Kidney epithelial cell (primary cell): ENCODE results near the gene DUSP3. TPM values are rescaled to one million over a fixed set of nuclear protein-coding genes. Genes with fewer than 3 reads are reported as not detected.

Source experiments
- DNase-seq: peaks from one replicate; pipeline ENCODE4 v3.0.0-alpha.2; 2010; ENCODE audit warnings: low read depth
- H3K27me3 ChIP-seq: 2 replicates; pipeline ENCODE4 v1.6.0; 2011; ENCODE audit warnings: low read length; ENCODE audit not compliant: control insufficient read depth, insufficient read depth
- H3K36me3 ChIP-seq: 2 replicates; pipeline ENCODE4 v1.5.1; 2011; ENCODE audit warnings: low read length; ENCODE audit not compliant: control insufficient read depth, insufficient read depth
- H3K4me3 ChIP-seq: 2 replicates; pipeline ENCODE4 v1.5.1; 2011; ENCODE audit warnings: low read depth, mild to moderate bottlenecking, control low read depth, low read length
- total RNA-seq: library from RNA; depleted of rRNA; stranded (reverse); fragments of >200 nt; gene quantifications from 2 replicates; pipeline ENCODE4 v1.2.3, GENCODE V29; 2015
- TF ChIP-seq, protein P1 (sequence below): IDR thresholded peaks from 2 replicates; pipeline ENCODE4 v1.5.1; 2011; ENCODE audit warnings: mild to moderate bottlenecking, moderate library complexity, low read length, control low read depth, inconsistent platforms; ENCODE audit not compliant: insufficient read depth, poor library complexity, severe bottlenecking

The DUSP3 gene
- total RNA-seq, 1 donor from 2014 or later, result 117 TPM

DNA sequence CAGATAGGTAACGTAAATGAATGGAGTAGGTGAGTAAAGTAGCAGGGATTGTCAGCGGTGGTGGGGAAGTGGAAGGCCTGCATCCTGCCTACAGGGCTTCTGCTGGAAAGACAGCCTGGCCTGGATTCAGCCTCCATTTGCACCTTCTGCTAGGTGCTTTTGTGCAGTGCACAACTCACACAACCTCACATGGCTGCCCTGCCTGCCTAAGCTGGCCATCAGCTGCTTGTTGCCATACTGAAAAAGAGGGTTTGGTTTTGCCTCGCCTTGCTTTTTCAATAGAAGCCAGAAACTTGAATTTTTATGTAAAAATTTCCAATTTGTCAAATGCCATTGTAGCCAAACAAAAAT, 56.5 kb downstream of the DUSP3 start:
- TF ChIP-seq, protein P1, sequence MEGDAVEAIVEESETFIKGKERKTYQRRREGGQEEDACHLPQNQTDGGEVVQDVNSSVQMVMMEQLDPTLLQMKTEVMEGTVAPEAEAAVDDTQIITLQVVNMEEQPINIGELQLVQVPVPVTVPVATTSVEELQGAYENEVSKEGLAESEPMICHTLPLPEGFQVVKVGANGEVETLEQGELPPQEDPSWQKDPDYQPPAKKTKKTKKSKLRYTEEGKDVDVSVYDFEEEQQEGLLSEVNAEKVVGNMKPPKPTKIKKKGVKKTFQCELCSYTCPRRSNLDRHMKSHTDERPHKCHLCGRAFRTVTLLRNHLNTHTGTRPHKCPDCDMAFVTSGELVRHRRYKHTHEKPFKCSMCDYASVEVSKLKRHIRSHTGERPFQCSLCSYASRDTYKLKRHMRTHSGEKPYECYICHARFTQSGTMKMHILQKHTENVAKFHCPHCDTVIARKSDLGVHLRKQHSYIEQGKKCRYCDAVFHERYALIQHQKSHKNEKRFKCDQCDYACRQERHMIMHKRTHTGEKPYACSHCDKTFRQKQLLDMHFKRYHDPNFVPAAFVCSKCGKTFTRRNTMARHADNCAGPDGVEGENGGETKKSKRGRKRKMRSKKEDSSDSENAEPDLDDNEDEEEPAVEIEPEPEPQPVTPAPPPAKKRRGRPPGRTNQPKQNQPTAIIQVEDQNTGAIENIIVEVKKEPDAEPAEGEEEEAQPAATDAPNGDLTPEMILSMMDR, result no peak
- Histone ChIP-seq H3K4me3 (no peak overlapping the region), H3K36me3 (no peaks in the 10 kb centered on the region), H3K27me3 (no peaks in the 10 kb centered on the region)
- DNase-seq, result no peak

DNA sequence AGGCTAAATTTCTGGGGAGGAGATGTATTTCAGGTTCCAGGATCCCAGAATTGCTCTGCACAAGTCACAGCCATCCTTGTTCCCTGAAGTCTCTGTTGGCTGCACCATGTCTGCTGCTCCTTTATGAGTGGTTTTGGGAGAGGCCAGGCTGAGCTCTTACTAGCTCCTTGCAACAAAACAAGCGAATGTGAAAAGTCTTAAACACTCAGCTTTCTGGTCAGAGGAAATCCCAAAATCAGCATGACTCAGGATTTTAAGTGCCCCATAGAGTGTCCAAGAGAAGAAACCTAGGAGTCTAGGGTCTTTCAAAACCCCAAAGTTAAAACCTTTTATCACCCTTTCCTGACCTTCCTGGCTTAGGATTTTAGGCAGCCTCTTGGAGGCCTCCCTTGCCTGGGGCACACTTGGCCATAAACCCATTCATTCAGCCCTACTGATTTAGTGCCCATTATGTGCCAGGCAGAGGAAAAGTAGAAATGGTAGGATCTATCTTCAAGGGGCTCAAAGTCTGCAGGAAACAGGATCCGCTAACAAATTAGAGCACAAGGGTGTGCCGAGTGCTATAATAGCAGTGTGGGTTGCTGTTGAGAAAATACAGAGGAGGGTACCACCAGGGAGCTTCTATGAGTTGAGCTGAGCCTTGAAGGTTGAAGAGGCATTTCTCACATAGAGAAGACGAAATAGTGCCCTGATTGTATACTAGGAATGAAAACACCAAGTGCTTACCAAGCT, 57.1 kb downstream of the DUSP3 start:
- no peaks in the 10 kb centered on the region for H3K27me3 ChIP-seq
- TF ChIP-seq, protein P1, result no peak
- no peak for DNase-seq
- H3K4me3 ChIP-seq, result no peak overlapping the region
- H3K36me3 ChIP-seq, result no peaks in the 10 kb centered on the region

DNA sequence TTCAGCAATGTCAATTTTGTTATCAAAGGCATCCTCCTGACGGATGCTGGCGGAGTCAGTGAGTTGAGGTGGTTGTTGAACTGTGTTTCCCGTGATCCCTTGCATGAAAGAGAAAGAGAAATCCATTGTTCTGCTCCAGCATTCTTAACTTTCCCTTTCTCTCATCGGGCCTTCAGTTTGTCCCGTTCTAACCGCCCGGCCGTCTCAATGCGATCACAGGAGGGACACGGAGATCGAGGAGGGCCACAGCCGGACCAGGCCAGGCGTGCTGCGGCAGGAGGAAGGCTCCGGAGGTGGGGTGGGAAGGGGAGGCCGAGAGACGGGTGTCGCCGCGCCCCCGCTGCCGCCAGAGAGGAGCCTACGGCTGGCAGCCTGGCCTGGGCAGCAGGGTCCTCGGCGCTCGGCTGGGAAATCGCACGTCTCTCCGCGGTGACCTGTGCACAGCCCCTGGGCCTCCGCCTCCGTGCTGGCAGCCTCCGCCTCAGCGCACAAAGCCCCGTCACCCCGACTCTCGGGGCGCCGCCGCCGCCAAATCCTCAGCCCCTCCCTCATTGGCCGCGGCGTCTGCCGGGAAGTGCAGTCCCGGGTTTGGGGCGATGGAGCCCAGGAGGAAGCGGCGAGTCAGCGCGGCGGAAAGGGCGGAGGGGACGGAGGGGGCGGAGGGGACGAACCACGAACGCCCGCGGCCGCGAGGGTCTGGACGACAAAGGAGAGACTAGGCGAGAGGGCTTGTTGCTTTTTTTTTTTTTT, 58.3 kb downstream of the DUSP3 start:
- no peak for DNase-seq
- H3K4me3 ChIP-seq, result peak overlapping the region; percentile 54
- H3K36me3 ChIP-seq, result no peaks in the 10 kb centered on the region
- TF ChIP-seq, protein P1, result no peak
- no peaks in the 10 kb centered on the region for H3K27me3 ChIP-seq

DNA sequence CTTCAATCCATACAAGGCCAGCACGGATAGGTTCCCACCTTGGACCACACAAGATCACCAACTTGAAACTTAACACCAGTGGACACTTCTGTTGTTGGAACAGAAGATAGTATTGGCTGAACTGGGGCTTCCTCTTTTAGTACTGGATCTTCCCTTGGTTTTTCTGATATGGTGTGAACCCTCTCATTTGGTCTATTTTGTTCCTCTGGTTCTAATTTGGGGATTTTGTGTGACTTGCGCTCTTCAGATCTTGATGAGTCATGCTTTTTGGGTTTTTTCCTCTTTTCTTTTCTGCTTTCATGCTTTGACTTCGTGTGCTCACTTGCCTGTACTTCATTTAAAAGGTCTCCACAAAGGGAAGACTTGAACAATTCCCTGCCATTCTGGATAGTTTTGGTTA, 59.2 kb downstream of the DUSP3 start:
- Histone ChIP-seq H3K27me3 (no peaks in the 10 kb centered on the region), H3K36me3 (no peaks in the 10 kb centered on the region), H3K4me3 (no peak overlapping the region)
- TF ChIP-seq, protein P1, result no peak
- no peak for DNase-seq

DNA sequence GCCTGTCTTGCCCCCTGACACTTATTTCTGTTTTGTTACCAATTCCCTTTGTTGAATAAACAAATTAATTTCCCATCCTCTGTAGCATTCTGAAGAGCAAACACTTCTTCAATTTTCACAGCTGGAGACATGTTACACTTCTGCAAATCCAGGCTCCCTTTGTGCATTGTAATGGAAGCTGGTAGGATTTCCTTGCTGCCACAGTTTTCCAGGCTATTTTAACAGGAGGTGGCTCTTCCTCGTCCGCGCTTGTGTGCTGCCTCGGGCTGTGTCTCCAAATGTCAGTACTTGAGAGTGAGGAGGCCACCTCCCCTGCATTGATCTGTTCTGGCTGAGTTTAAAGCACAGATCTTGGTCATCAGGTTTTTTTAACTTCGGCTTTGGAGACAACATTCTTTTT, 60.2 kb downstream of the DUSP3 start:
- no peaks in the 10 kb centered on the region for H3K27me3 ChIP-seq
- DNase-seq, result no peak
- TF ChIP-seq, protein P1, result no peak
- no peaks in the 10 kb centered on the region for H3K36me3 ChIP-seq
- no peak overlapping the region for H3K4me3 ChIP-seq
